H9 (cell line): ENCODE measurements around the gene TMPRSS6. TPM values are rescaled to one million over a fixed set of nuclear protein-coding genes. Genes with fewer than 3 reads are reported as not detected.
"Not testable (repeated sequence)": the region's sequence is repeated elsewhere in the genome, so short reads cannot be mapped to it uniquely, and the experiment has no call there.

Experiments
- DNase-seq: peaks from one replicate; pipeline ENCODE4 v3.0.0-alpha.2; 2017
- H2AFZ ChIP-seq: one replicate; pipeline ENCODE4 v1.6.1; 2013; ENCODE audit warnings: mild to moderate bottlenecking, low read length, control low read depth, moderate library complexity
- H2AK5ac ChIP-seq: 2 replicates; pipeline ENCODE4 v1.6.1; 2013; ENCODE audit warnings: low read length, control low read depth, mixed read lengths; ENCODE audit not compliant: insufficient read length
- H2BK120ac ChIP-seq: one replicate; pipeline ENCODE4 v1.6.1; 2013; ENCODE audit warnings: low read depth, mild to moderate bottlenecking, low read length, control low read depth, inconsistent platforms; ENCODE audit not compliant: poor library complexity, severe bottlenecking
- H2BK12ac ChIP-seq: 2 replicates; pipeline ENCODE4 v1.6.1; 2013; ENCODE audit warnings: low read length, control low read depth, mixed read lengths, low read depth; ENCODE audit not compliant: insufficient read length
- H2BK15ac ChIP-seq: 2 replicates; pipeline ENCODE4 v1.6.1; 2013; ENCODE audit warnings: low read depth, low read length, control low read depth
- H2BK20ac ChIP-seq: one replicate; pipeline ENCODE4 v1.6.1; 2013; ENCODE audit warnings: low read depth, mild to moderate bottlenecking, low read length, control low read depth, inconsistent platforms; ENCODE audit not compliant: poor library complexity, severe bottlenecking
- H2BK5ac ChIP-seq: 2 replicates; pipeline ENCODE4 v1.6.1; 2013; ENCODE audit warnings: low read length, control low read depth, mixed read lengths; ENCODE audit not compliant: insufficient read length
- H3K14ac ChIP-seq: 2 replicates; pipeline ENCODE4 v1.6.1; 2013; ENCODE audit warnings: low read length, control low read depth; ENCODE audit not compliant: insufficient read depth
- H3K18ac ChIP-seq: 2 replicates; pipeline ENCODE4 v1.6.1; 2013; ENCODE audit warnings: low read depth, mild to moderate bottlenecking, mixed read lengths, low read length, control low read depth; ENCODE audit not compliant: insufficient read length
- H3K23ac ChIP-seq: 2 replicates; pipeline ENCODE4 v1.6.1; 2013; ENCODE audit warnings: low read length, control low read depth, mixed read lengths, low read depth; ENCODE audit not compliant: insufficient read length
- H3K23me2 ChIP-seq: 2 replicates; pipeline ENCODE4 v1.6.1; 2013; ENCODE audit warnings: low read depth, mild to moderate bottlenecking, mixed read lengths, low read length, control low read depth; ENCODE audit not compliant: insufficient read length, poor library complexity, severe bottlenecking
- H3K27ac ChIP-seq: 2 replicates; pipeline ENCODE4 v1.5.1; 2013; ENCODE audit warnings: low read length, control low read depth, mixed read lengths, low read depth; ENCODE audit not compliant: insufficient read length
- H3K27me3 ChIP-seq: 2 replicates; pipeline ENCODE4 v1.6.1; 2013; ENCODE audit warnings: low read length, control low read depth, inconsistent platforms; ENCODE audit not compliant: insufficient read depth
- H3K4ac ChIP-seq: 2 replicates; pipeline ENCODE4 v1.6.1; 2013; ENCODE audit warnings: low read depth, mild to moderate bottlenecking, control low read depth, inconsistent platforms, low read length, moderate library complexity
- H3K4me1 ChIP-seq: 2 replicates; pipeline ENCODE4 v1.6.1; 2013; ENCODE audit warnings: low read length, control low read depth, inconsistent platforms; ENCODE audit not compliant: insufficient read depth
- H3K4me2 ChIP-seq: 2 replicates; pipeline ENCODE4 v1.6.1; 2013; ENCODE audit warnings: low read length, control low read depth, mixed read lengths; ENCODE audit not compliant: insufficient read length, insufficient read depth
- H3K56ac ChIP-seq: 2 replicates; pipeline ENCODE4 v1.6.1; 2013; ENCODE audit warnings: low read depth, mild to moderate bottlenecking, mixed read lengths, low read length, control low read depth; ENCODE audit not compliant: insufficient read length
- H3K79me1 ChIP-seq: 2 replicates; pipeline ENCODE4 v1.6.1; 2013; ENCODE audit warnings: low read depth, mild to moderate bottlenecking, moderate library complexity, low read length, control low read depth, inconsistent platforms; ENCODE audit not compliant: insufficient read depth, poor library complexity, severe bottlenecking
- H3K79me2 ChIP-seq: 2 replicates; pipeline ENCODE4 v1.6.1; 2013; ENCODE audit warnings: low read length, control low read depth, inconsistent platforms; ENCODE audit not compliant: insufficient read depth
- H3K9ac ChIP-seq: 2 replicates; pipeline ENCODE4 v1.6.1; 2013; ENCODE audit warnings: low read length, control low read depth, mixed read lengths; ENCODE audit not compliant: insufficient read length; ENCODE audit errors: extremely low read depth
- H3K9me3 ChIP-seq: one replicate; pipeline ENCODE4 v1.6.1; 2013; ENCODE audit warnings: low read depth, low read length, inconsistent platforms; ENCODE audit not compliant: control insufficient read depth
- H3T11ph ChIP-seq: one replicate; pipeline ENCODE4 v1.6.1; 2013; ENCODE audit warnings: mild to moderate bottlenecking, low read length, control low read depth, inconsistent platforms
- H4K20me1 ChIP-seq: one replicate; pipeline ENCODE4 v1.6.1; 2013; ENCODE audit not compliant: control insufficient read depth, insufficient read length, insufficient read depth
- H4K5ac ChIP-seq: 2 replicates; pipeline ENCODE4 v1.6.1; 2013; ENCODE audit warnings: low read depth, mild to moderate bottlenecking, mixed read lengths, low read length, control low read depth; ENCODE audit not compliant: insufficient read length
- H4K8ac ChIP-seq: replicated peaks from 2 replicates; pipeline ENCODE4 v1.6.1; 2013; ENCODE audit warnings: low read length, control low read depth, mixed read lengths, low read depth; ENCODE audit not compliant: insufficient read length
- H4K91ac ChIP-seq: 2 replicates; pipeline ENCODE4 v1.6.1; 2013; ENCODE audit warnings: low read depth, mild to moderate bottlenecking, moderate library complexity, mixed read lengths, low read length, control low read depth; ENCODE audit not compliant: insufficient read length
- H3K27ac Mint-ChIP-seq, 3 experiments: 2 replicates in 2 of 3; 3 replicates in 1 of 3; pipeline ENCODE4 v1.8.0; 2020 to 2021; ENCODE audit warnings: mixed read lengths in 3 of 3, mild to moderate bottlenecking in 1 of 3, moderate library complexity in 1 of 3
- H3K27me3 Mint-ChIP-seq: 2 replicates; pipeline ENCODE4 v1.8.0; 2021; ENCODE audit warnings: low read depth, mild to moderate bottlenecking, moderate library complexity, mixed read lengths
- H3K36me3 Mint-ChIP-seq, 3 experiments: 2 replicates in 2 of 3; 3 replicates in 1 of 3; pipeline ENCODE4 v1.8.0; 2020 to 2021; ENCODE audit warnings: low read depth in 3 of 3, mixed read lengths in 3 of 3; ENCODE audit not compliant: insufficient read depth in 1 of 3
- H3K4me1 Mint-ChIP-seq, 2 experiments: 2 replicates each; pipeline ENCODE4 v1.8.0; 2020; ENCODE audit warnings: mixed read lengths in 2 of 2
- H3K4me3 Mint-ChIP-seq, 2 experiments: 2 replicates in 1 of 2; 3 replicates in 1 of 2; pipeline ENCODE4 v1.8.0; 2020 to 2021; ENCODE audit warnings: mild to moderate bottlenecking in 2 of 2, mixed read lengths in 2 of 2, moderate library complexity in 1 of 2
- H3K9me3 Mint-ChIP-seq, 2 experiments: 2 replicates in 1 of 2; 3 replicates in 1 of 2; pipeline ENCODE4 v1.8.0; 2020; ENCODE audit warnings: mild to moderate bottlenecking in 2 of 2, mixed read lengths in 2 of 2, moderate library complexity in 1 of 2
- WGBS: extraction: QIAGEN DNeasy Blood & Tissue Kit; methylation state at CpG from one replicate; pipeline ENCODE4 v1.1.7; 2013; ENCODE audit warnings: missing lambda C conversion rate, low lambda C conversion rate, mixed read lengths; ENCODE audit not compliant: insufficient read length; ENCODE audit errors: extremely low coverage; 5-methylcytosine and 5-hydroxymethylcytosine counted together
- total RNA-seq: library from RNA; stranded (reverse); gene quantifications from 2 replicates; pipeline ENCODE4 v1.2.1, GENCODE V29; 2021
- TF ChIP-seq, protein P1 (sequence below): fragments of 200-600 bp; sonication (generic); conservative IDR thresholded peaks from 3 replicates; pipeline ENCODE4 v1.8.0; 2021; ENCODE audit warnings: antibody characterized with exemption, mild to moderate bottlenecking

The TMPRSS6 gene
- total RNA-seq, 1 experiment from 2014 or later, result not detected

DNA sequence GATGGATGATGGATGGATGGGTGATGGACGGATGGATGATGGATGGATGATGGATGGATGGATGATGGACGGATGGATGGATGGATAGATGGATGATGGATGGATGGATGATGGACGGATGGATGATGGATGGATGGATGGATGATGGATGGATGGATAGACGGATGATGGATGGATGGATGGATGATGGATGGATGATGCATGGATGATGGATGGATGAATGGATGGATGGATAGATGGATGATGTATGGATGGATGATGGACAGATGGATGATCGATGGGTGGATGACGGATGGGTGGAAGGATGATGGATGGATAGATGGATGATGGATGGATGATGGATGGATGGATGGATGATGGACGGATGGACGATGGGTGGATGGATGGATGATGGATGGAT lies 36.8 kb downstream of the TMPRSS6 start:
- H3K9ac ChIP-seq, result no peak overlapping the region
- peaks cover 1% of the 10 kb centered on the region for H4K20me1 ChIP-seq
- no peak overlapping the region for H2BK5ac ChIP-seq
- no peak overlapping the region for H3K4me3 Mint-ChIP-seq
- no peak overlapping the region for H3K4me2 ChIP-seq
- H3K23ac ChIP-seq, result no peak overlapping the region
- H4K8ac ChIP-seq, result no peak overlapping the region
- H3K27me3 Mint-ChIP-seq, result peaks cover 14% of the 10 kb centered on the region
- H3K4me1 Mint-ChIP-seq, result no peaks in the 10 kb centered on the region
- peaks cover 3% of the 10 kb centered on the region for H3K23me2 ChIP-seq
- no peaks in the 10 kb centered on the region for H3K79me1 ChIP-seq
- H3K14ac ChIP-seq, result no peak overlapping the region
- H3K56ac ChIP-seq, result no peak overlapping the region
- H3K27me3 ChIP-seq, result peaks cover 13% of the 10 kb centered on the region; the same call in 1 of the 2 replicates
- WGBS, result 100% methylated on average over 8 of the region's 8 CpGs
- H3K4me1 ChIP-seq, result no peaks in the 10 kb centered on the region
- H4K91ac ChIP-seq, result no peak overlapping the region
- H3K36me3 Mint-ChIP-seq, result no peaks in the 10 kb centered on the region
- H3T11ph ChIP-seq, result no peak overlapping the region
- no peak overlapping the region for H4K5ac ChIP-seq
- H3K27ac ChIP-seq, result no peak overlapping the region
- H3K4ac ChIP-seq, result no peak overlapping the region
- H2AFZ ChIP-seq, result no peak overlapping the region
- H2BK12ac ChIP-seq, result no peak overlapping the region
- H3K9me3 ChIP-seq, result no peaks in the 10 kb centered on the region
- H2AK5ac ChIP-seq, result no peak overlapping the region
- no peaks in the 10 kb centered on the region for H3K79me2 ChIP-seq
- TF ChIP-seq, protein P1, sequence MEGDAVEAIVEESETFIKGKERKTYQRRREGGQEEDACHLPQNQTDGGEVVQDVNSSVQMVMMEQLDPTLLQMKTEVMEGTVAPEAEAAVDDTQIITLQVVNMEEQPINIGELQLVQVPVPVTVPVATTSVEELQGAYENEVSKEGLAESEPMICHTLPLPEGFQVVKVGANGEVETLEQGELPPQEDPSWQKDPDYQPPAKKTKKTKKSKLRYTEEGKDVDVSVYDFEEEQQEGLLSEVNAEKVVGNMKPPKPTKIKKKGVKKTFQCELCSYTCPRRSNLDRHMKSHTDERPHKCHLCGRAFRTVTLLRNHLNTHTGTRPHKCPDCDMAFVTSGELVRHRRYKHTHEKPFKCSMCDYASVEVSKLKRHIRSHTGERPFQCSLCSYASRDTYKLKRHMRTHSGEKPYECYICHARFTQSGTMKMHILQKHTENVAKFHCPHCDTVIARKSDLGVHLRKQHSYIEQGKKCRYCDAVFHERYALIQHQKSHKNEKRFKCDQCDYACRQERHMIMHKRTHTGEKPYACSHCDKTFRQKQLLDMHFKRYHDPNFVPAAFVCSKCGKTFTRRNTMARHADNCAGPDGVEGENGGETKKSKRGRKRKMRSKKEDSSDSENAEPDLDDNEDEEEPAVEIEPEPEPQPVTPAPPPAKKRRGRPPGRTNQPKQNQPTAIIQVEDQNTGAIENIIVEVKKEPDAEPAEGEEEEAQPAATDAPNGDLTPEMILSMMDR, result no peak
- no peak overlapping the region for H3K27ac Mint-ChIP-seq
- DNase-seq, result no peak
- no peak overlapping the region for H2BK20ac ChIP-seq
- H3K9me3 Mint-ChIP-seq, result no peaks in the 10 kb centered on the region
- no peak overlapping the region for H2BK120ac ChIP-seq
- no peak overlapping the region for H2BK15ac ChIP-seq
- H3K18ac ChIP-seq, result no peak overlapping the region

DNA sequence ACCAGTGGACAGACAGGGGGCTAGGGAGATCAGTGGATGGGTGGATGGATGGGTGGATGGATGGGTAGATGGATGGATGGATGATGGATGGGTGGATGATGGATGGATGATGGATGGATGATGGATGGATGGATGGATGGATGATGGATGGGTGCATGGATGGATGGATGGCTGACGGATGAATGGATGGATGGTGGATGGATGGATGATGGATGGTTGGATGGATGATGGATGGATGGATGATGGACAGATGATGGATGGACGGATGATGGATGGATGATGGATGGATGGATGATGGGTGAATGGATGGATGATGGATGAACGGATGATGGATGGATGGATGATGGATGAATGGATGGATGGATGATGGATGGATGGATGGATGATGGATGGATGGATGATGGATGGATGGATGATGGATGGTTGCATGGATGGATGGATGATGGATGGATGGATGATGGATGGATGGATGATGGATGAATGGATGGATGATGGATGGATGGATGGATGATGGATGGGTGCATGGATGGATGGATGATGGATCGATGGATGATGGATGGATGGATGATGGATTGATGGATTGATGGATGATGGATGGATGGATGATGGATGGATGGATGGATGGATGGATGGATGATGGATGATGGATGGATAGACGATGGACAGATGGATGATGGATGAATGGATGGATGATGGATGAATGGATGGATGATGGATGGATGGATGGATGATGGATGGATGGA lies 37.5 kb downstream of the TMPRSS6 start:
- H3K4me1 ChIP-seq, H3K79me2 ChIP-seq, H2BK5ac ChIP-seq, H2BK20ac ChIP-seq, H4K20me1 ChIP-seq, H2AK5ac ChIP-seq, H3T11ph ChIP-seq, H3K14ac ChIP-seq, H3K27ac Mint-ChIP-seq, H3K56ac ChIP-seq, H4K5ac ChIP-seq, H2BK15ac ChIP-seq, H3K36me3 Mint-ChIP-seq, H3K23me2 ChIP-seq, H4K8ac ChIP-seq, H3K9me3 ChIP-seq, H2AFZ ChIP-seq, H3K4me2 ChIP-seq, DNase-seq, H3K23ac ChIP-seq, H3K4me1 Mint-ChIP-seq, H4K91ac ChIP-seq, H3K9ac ChIP-seq, H3K4me3 Mint-ChIP-seq, H3K79me1 ChIP-seq, H3K18ac ChIP-seq, H3K4ac ChIP-seq, H2BK120ac ChIP-seq, H3K9me3 Mint-ChIP-seq, H2BK12ac ChIP-seq, H3K27ac ChIP-seq: not testable (repeated sequence)
- H3K27me3 ChIP-seq, result peaks cover 13% of the 10 kb centered on the region; the same call in 1 of the 2 replicates
- H3K27me3 Mint-ChIP-seq, result peaks cover 21% of the 10 kb centered on the region
- WGBS, result 100% methylated on average over 4 of the region's 5 CpGs
